T-cell (primary cell): ENCODE data around the gene DCAF11. TPM values are rescaled to one million over a fixed set of nuclear protein-coding genes. Genes with fewer than 3 reads are reported as not detected.

Experiments
- ATAC-seq, 4 experiments: fragments of 200-7000 bp in 3 of 4; fragments of 150-1000 bp in 1 of 4; cut with Tn5 transposase; replicated peaks in 1 of 4; 1 replicate in 3 of 4; 2 replicates in 1 of 4; pipeline ENCODE4 v1.10.0; 2021; ENCODE audit warnings: moderate library complexity in 3 of 4, mild to moderate bottlenecking in 2 of 4, moderate number of reproducible peaks in 1 of 4
- CTCF ChIA-PET, 2 donors: fragments of 300-600 bp; sonication (Branson Sonifier 250); formaldehyde crosslinking; loops; one replicate each; lab custom pipeline; 2022; ENCODE audit warnings: antibody characterized with exemption in 2 of 2; lab: Charles Lee
- POLR2A ChIA-PET, 2 donors: fragments of 300-600 bp; sonication (Branson Sonifier 250); formaldehyde crosslinking; loops; one replicate each; lab custom pipeline; 2022; ENCODE audit warnings: antibody characterized with exemption in 2 of 2; lab: Charles Lee
- DNase-seq, 35 experiments: peaks; one replicate each; pipeline versions ENCODE4 v3.0.0 to v3.0.0-alpha.2; 2013 to 2023
- H3K27ac ChIP-seq: one replicate; pipeline ENCODE4 v1.5.1; 2013; ENCODE audit warnings: low read length
- H3K27me3 ChIP-seq, 2 experiments: replicated peaks in 1 of 2; 1 replicate in 1 of 2; 2 replicates in 1 of 2; pipeline versions ENCODE4 v1.6.1 to v1.7.0; 2013; ENCODE audit warnings: low read length in 1 of 2, mixed read lengths in 1 of 2; ENCODE audit not compliant: control insufficient read depth in 2 of 2, insufficient read depth in 2 of 2; ENCODE audit errors: extremely low read depth in 1 of 2
- H3K36me3 ChIP-seq, 2 donors: 1 replicate in 1 of 2; 2 replicates in 1 of 2; pipeline versions ENCODE4 v1.6.1 to v1.7.0; 2013; ENCODE audit warnings: low read length in 1 of 2; ENCODE audit not compliant: control insufficient read depth in 2 of 2, insufficient read depth in 1 of 2; ENCODE audit errors: extremely low read depth in 1 of 2
- H3K4me1 ChIP-seq, 2 experiments: 1 replicate in 1 of 2; 2 replicates in 1 of 2; pipeline versions ENCODE4 v1.6.1 to v1.7.0; 2013; ENCODE audit warnings: low read length in 2 of 2, mixed read lengths in 1 of 2; ENCODE audit not compliant: insufficient read depth in 2 of 2, control insufficient read depth in 1 of 2; ENCODE audit errors: extremely low read depth in 1 of 2
- H3K4me3 ChIP-seq, 2 donors: 1 replicate in 1 of 2; 2 replicates in 1 of 2; pipeline versions ENCODE4 v1.5.1 to v1.7.0; 2013; ENCODE audit warnings: mild to moderate bottlenecking in 2 of 2, low read length in 1 of 2, moderate library complexity in 1 of 2; ENCODE audit not compliant: control insufficient read depth in 1 of 2; ENCODE audit errors: extremely low read depth in 1 of 2
- H3K9me3 ChIP-seq: 2 replicates; pipeline ENCODE4 v1.7.0; 2013
- H3K27ac Mint-ChIP-seq, 2 donors: one replicate each; pipeline ENCODE4 v1.8.0; 2020 to 2021; ENCODE audit warnings: mild to moderate bottlenecking in 2 of 2, mixed read lengths in 2 of 2
- H3K27me3 Mint-ChIP-seq, 2 donors: one replicate each; pipeline ENCODE4 v1.8.0; 2021 to 2022; ENCODE audit warnings: mixed read lengths in 2 of 2
- H3K36me3 Mint-ChIP-seq: one replicate; pipeline ENCODE4 v1.8.0; 2021; ENCODE audit warnings: mixed read lengths
- H3K4me1 Mint-ChIP-seq, 3 donors: one replicate each; pipeline ENCODE4 v1.8.0; 2020 to 2022; ENCODE audit warnings: mixed read lengths in 3 of 3, mild to moderate bottlenecking in 1 of 3
- H3K4me3 Mint-ChIP-seq, 3 donors: one replicate each; pipeline ENCODE4 v1.8.0; 2020 to 2022; ENCODE audit warnings: mild to moderate bottlenecking in 3 of 3, mixed read lengths in 3 of 3, moderate library complexity in 3 of 3
- H3K9me3 Mint-ChIP-seq, 3 donors: one replicate each; pipeline ENCODE4 v1.8.0; 2020 to 2022; ENCODE audit warnings: mixed read lengths in 3 of 3
- whole genome bisulfite sequencing: methylation state at CpG from one replicate; pipeline ENCODE4 v1.1.5; 2013; ENCODE audit warnings: missing lambda C conversion rate; ENCODE audit not compliant: insufficient coverage; 5-methylcytosine and 5-hydroxymethylcytosine counted together
- total RNA-seq, 35 experiments: library from RNA in 6 of 35; stranded (reverse) in 6 of 35; fragments of 120-200 nt in 1 of 35; gene quantifications; one replicate each; pipeline versions ENCODE4 v1.2.1 to v1.2.4 and lab custom pipeline; 2013 to 2026

Gene DCAF11
- total RNA-seq, 5 donors from 2014 or later (not counting 1 experiment from before 2014, with no cell fraction given): 78.5 to 94.1 (median 89.6) TPM

DNA sequence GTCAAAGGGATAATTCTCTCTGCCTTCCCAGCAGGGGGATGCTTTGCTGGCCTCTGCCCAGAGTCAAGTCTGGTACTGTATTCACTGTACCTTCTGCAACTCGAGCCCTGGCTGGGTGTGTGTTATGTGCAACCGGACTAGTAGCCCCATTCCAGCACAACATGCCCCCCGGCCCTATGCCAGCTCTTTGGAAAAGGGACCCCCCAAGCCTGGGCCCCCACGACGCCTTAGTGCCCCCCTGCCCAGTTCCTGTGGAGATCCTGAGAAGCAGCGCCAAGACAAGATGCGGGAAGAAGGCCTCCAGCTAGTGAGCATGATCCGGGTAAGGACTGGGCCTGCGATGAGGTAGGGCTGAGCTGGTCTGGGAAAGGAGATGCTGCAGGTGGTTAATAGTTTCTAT is 36.0 kb downstream of the DCAF11 start:
- Mint-ChIP-seq H3K4me1 (peaks cover 35 to 42% (median 40%) of the 10 kb centered on the region in 3 donors), H3K36me3 (peaks cover 35% of the 10 kb centered on the region), H3K27me3 (no peaks in the 10 kb centered on the region), H3K27ac (peak overlapping the region; percentile 44 to 83), H3K4me3 (no peak overlapping the region), H3K9me3 (no peaks in the 10 kb centered on the region)
- Histone ChIP-seq H3K27me3 (no peaks in the 10 kb centered on the region), H3K36me3 (peaks cover 21 to 56% of the 10 kb centered on the region in 2 donors), H3K4me3 (no peak overlapping the region), H3K9me3 (no peaks in the 10 kb centered on the region), H3K4me1 (peaks cover 12 to 41% of the 10 kb centered on the region in 2 experiments), H3K27ac (no peak overlapping the region)
- 99% methylated on average over 6 of the region's 9 CpGs for WGBS
- CTCF ChIA-PET: interaction anchor here (0.9 to 1.4 kb wide), 2 partner anchors 10 to 42 kb away, joined by 3 read pairs; no protein-coding TSS in a partner anchor
- DNase-seq: no peak
- POLR2A ChIA-PET: interaction anchor here in 1 of 2 donors (0.7 kb wide), 1 partner anchor 327 kb away, joined by 3 read pairs; no protein-coding TSS in a partner anchor
- no peak for ATAC-seq

DNA sequence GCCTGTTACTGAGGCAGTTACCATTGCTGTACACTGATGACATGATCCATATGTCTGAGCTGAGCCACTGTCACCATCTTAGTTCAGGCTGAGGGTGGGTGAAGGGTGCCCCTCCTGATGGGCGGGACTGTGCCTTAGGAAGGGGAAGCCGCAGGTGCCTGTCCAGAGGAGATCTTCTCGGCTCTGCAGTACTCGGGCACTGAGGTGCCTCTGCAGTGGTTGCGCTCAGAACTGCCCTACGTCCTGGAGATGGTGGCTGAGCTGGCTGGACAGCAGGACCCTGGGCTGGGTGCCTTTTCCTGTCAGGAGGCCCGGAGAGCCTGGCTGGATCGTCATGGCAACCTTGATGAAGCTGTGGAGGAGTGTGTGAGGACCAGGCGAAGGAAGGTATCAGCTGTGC is 36.4 kb downstream of the DCAF11 start:
- DNase-seq: no peak
- Histone ChIP-seq H3K4me1 (peaks cover 8 to 37% of the 10 kb centered on the region in 2 experiments), H3K27me3 (no peaks in the 10 kb centered on the region), H3K4me3 (no peak overlapping the region), H3K9me3 (no peaks in the 10 kb centered on the region), H3K27ac (no peak overlapping the region), H3K36me3 (peaks cover 22 to 60% of the 10 kb centered on the region in 2 donors)
- WGBS: 100% methylated on average over 5 of the region's 9 CpGs
- Mint-ChIP-seq H3K36me3 (peaks cover 39% of the 10 kb centered on the region), H3K9me3 (no peaks in the 10 kb centered on the region), H3K27me3 (no peaks in the 10 kb centered on the region), H3K27ac (peak overlapping the region in 1 of 2 donors; percentile 39), H3K4me3 (no peak overlapping the region), H3K4me1 (peaks cover 31 to 37% (median 35%) of the 10 kb centered on the region in 3 donors)
- ATAC-seq: no peak
- POLR2A ChIA-PET: no interaction called here
- CTCF ChIA-PET: interaction anchor here (0.8 to 0.9 kb wide), 2 partner anchors 9 to 43 kb away, joined by 3 read pairs; no protein-coding TSS in a partner anchor

DNA sequence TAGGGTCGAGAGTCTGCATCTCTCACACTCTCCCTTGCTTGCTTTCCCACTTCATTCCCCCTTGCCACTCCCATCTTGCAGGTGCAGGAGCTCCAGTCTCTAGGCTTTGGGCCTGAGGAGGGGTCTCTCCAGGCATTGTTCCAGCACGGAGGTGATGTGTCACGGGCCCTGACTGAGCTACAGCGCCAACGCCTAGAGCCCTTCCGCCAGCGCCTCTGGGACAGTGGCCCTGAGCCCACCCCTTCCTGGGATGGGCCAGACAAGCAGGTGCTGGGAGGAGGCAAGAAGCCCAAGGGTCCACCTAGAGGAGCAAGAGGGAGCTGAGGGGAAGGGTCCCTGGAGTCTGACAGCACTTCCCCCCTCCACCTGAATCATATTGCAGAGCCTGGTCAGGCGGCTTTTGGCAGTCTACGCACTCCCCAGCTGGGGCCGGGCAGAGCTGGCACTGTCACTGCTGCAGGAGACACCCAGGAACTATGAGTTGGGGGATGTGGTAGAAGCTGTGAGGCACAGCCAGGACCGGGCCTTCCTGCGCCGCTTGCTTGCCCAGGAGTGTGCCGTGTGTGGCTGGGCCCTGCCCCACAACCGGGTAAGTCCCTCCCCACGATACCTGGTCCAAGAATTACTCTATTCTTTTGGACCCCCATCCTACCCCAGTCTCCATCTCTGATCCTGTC is 37.0 kb downstream of the DCAF11 start:
- CTCF ChIA-PET: interaction anchor here (0.8 to 0.9 kb wide), 2 partner anchors 9 to 43 kb away, joined by 3 read pairs; no protein-coding TSS in a partner anchor
- Mint-ChIP-seq H3K36me3 (peaks cover 39% of the 10 kb centered on the region), H3K9me3 (no peaks in the 10 kb centered on the region), H3K27me3 (no peaks in the 10 kb centered on the region), H3K27ac (peak overlapping the region in 1 of 2 donors; percentile 39), H3K4me3 (no peak overlapping the region), H3K4me1 (peaks cover 26 to 33% (median 31%) of the 10 kb centered on the region in 3 donors)
- H3K4me3 ChIP-seq: no peak overlapping the region
- 100% methylated on average over 6 of the region's 16 CpGs for WGBS
- POLR2A ChIA-PET: interaction anchor here in 1 of 2 donors (0.6 kb wide), 1 partner anchor 38 kb away, joined by 3 read pairs; no protein-coding TSS in a partner anchor
- H3K36me3 ChIP-seq: peaks cover 22 to 64% of the 10 kb centered on the region in 2 donors
- H3K4me1 ChIP-seq: peaks cover 8 to 35% of the 10 kb centered on the region in 2 experiments
- H3K9me3 ChIP-seq: no peaks in the 10 kb centered on the region
- no peaks in the 10 kb centered on the region for H3K27me3 ChIP-seq
- DNase-seq (no peak), ATAC-seq (no peak)
- no peak overlapping the region for H3K27ac ChIP-seq

- Histone ChIP-seq H3K4me1 (peaks cover 0 to 16% of the 10 kb centered on the region in 2 experiments), H3K9me3 (no peaks in the 10 kb centered on the region), H3K27ac (no peak overlapping the region), H3K4me3 (no peak overlapping the region), H3K27me3 (no peaks in the 10 kb centered on the region), H3K36me3 (peaks cover 36 to 71% of the 10 kb centered on the region in 2 donors)
- no peak overlapping the region for H3K4me3 Mint-ChIP-seq
- no peaks in the 10 kb centered on the region for H3K27me3 Mint-ChIP-seq
- H3K9me3 Mint-ChIP-seq: no peaks in the 10 kb centered on the region
- H3K36me3 Mint-ChIP-seq: peaks cover 44% of the 10 kb centered on the region
- WGBS: 97% methylated on average over 8 of the region's 10 CpGs
- no peak for DNase-seq
- CTCF ChIA-PET: interaction anchor here in 1 of 2 donors (1.2 kb wide), 2 partner anchors 8 to 91 kb away, joined by 3 read pairs; no protein-coding TSS in a partner anchor
- peak overlapping the region in 1 of 2 donors; percentile 80 for H3K27ac Mint-ChIP-seq
- POLR2A ChIA-PET: no interaction called here
- ATAC-seq: no peak
- peaks cover 5 to 16% (median 15%) of the 10 kb centered on the region in 3 donors for H3K4me1 Mint-ChIP-seq
Observed at GRCh38 chr14:24155100-24155499, 40.5 kb downstream of the DCAF11 start.

GRCh38 chr14:24156840-24157239 is 42.3 kb downstream of the DCAF11 start:
- ChIA-PET CTCF (no interaction called here), POLR2A (no interaction called here)
- H3K9me3 Mint-ChIP-seq: no peaks in the 10 kb centered on the region
- H3K9me3 ChIP-seq: no peaks in the 10 kb centered on the region
- WGBS: 100% methylated on average over 1 of the region's 1 CpG
- no peak overlapping the region for H3K4me3 ChIP-seq
- H3K4me1 Mint-ChIP-seq: peaks cover 13 to 23% (median 21%) of the 10 kb centered on the region in 3 donors
- H3K27ac ChIP-seq: no peak overlapping the region
- DNase-seq: no peak
- no peak overlapping the region for H3K4me3 Mint-ChIP-seq
- no peaks in the 10 kb centered on the region for H3K27me3 ChIP-seq
- H3K36me3 ChIP-seq: peaks cover 25 to 60% of the 10 kb centered on the region in 2 donors
- H3K27me3 Mint-ChIP-seq: no peaks in the 10 kb centered on the region
- H3K27ac Mint-ChIP-seq: peak overlapping the region; percentile 29 to 76
- H3K4me1 ChIP-seq: peaks cover 4 to 18% of the 10 kb centered on the region in 2 experiments
- H3K36me3 Mint-ChIP-seq: peaks cover 39% of the 10 kb centered on the region
- ATAC-seq: no peak

DNA sequence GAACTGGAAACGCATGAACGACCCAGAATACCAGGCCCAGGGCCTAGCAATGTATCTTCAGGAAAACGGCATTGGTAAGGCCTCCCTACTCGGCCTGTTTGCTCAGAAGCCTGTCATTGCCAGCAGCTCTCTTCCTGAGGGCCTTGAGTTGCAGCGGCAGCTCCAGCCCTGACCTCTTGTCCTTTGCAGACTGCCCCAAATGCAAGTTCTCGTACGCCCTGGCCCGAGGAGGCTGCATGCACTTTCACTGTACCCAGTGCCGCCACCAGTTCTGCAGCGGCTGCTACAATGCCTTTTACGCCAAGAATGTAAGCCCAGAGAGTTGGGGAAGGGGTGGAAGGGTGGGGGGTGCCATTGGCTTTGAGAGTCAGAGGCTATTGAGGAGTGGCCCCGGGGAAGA is 42.8 kb downstream of the DCAF11 start:
- peaks cover 41% of the 10 kb centered on the region for H3K36me3 Mint-ChIP-seq
- DNase-seq: no peak
- no peaks in the 10 kb centered on the region for H3K9me3 Mint-ChIP-seq

More for the DNA sequence above, 42.8 kb downstream of the DCAF11 start:
- H3K4me3 ChIP-seq: no peak overlapping the region
- H3K36me3 ChIP-seq: peaks cover 25 to 55% of the 10 kb centered on the region in 2 donors
- Mint-ChIP-seq H3K27ac (peak overlapping the region; percentile 52 to 76), H3K4me1 (peaks cover 17 to 25% (median 23%) of the 10 kb centered on the region in 3 donors), H3K27me3 (no peaks in the 10 kb centered on the region), H3K4me3 (no peak overlapping the region)
- no peaks in the 10 kb centered on the region for H3K9me3 ChIP-seq
- no peaks in the 10 kb centered on the region for H3K27me3 ChIP-seq
- ATAC-seq: no peak
- H3K27ac ChIP-seq: no peak overlapping the region
- 95% methylated on average over 9 of the region's 12 CpGs for WGBS
- CTCF ChIA-PET: no interaction called here
- POLR2A ChIA-PET: no interaction called here
- peaks cover 4 to 23% of the 10 kb centered on the region in 2 experiments for H3K4me1 ChIP-seq
